SKM-1 treated with dmso at 0.1 percent for 144 hours (cell line): Measurements from ENCODE around the gene NIPAL3.
"Not testable (repeated sequence)": the region's sequence is repeated elsewhere in the genome, so short reads cannot be mapped to it uniquely, and the experiment has no call there.

Experiments
- DNase-seq: peaks from one replicate; lab custom pipeline; 2025; ENCODE audit not compliant: unreplicated experiment; lab: John Stamatoyannopoulos, UW

The NIPAL3 gene

DNA sequence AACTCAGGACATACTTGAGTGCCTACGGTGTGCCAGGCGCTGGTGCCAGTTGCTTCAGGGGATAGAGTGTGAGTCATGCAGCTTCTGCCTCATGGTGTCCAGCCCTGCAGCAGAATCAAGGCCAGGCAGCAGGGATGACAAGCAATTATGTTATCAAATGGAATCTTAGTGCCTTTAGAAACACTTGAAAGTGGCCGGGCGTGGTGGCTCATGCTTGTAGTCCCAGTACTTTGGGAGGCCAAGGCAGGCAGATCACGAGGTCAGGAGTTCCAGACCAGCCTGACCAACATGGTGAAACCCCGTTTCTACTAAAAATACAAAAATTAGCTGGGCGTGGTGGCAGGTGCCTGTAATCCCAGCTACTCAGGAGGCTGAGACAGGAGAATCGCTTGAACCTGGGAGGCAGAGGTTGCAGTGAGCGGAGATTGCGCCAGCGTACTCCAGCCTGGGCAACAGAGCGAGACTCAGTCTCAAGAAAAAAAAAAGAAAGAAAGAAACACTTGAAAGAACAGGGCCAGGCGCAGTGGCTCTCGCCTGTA is 100.1 kb downstream of the NIPAL3 start:
- not testable (repeated sequence) for DNase-seq

DNA sequence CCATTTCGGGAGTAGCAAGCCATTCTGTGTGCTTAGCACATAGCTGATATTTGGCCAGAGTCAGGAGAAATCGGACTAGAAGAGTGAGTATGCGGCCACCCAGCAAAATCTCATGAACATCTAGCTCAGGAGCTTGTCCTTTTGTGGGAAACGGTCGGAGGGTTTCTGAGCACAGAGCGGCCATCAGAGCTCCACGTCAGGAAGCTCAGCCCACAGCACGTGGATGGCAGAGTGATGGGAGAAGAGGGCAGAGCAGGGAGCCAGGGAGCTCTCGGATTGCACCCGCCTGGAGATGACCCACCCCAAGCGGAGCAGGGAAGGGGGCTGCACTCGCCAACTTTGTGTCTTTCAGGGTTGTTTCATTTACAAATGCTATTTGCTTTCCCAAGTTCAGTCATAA is 100.9 kb downstream of the NIPAL3 start:
- no peak for DNase-seq

DNA sequence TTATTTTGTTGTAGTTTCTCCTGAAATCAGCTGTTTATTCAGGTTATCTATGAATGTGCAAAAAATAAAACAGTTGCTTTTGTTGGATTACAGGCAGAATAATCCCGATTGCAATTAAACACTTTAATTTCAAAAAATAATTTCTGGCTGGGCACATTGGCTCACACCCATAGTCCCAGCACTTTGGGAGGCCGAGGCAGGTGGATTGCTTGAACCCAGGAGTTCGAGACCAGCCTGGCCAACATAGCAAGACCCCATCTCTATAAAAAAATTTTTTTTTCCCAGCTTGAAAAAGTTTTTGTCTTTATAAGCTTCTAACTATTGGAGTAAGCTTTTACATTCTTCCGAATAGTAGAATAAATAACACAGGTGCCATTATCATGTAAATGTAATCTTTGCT is 102.3 kb downstream of the NIPAL3 start:
- no peak for DNase-seq

DNA sequence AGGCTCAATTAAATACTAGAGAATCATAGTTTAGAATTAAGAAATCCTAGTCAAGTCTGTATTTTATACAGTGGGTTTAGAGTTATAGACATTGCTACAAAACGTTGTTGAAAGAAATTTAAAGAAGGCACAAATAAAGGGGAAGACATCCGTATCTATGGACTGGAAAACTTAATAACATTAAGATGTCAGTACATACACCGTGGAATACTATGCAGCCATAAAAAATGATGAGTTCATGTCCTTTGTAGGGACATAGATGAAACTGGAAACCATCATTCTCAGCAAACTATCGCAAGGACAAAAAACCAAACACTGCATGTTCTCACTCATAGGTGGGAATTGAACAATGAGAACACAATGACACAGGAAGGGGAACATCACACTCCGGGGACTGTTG is 104.7 kb downstream of the NIPAL3 start:
- DNase-seq = not testable (repeated sequence)
